Colonic mucosa (tissue), 4 donors: ENCODE results near the gene ITPK1. TPM values are rescaled to one million over a fixed set of nuclear protein-coding genes. Genes with fewer than 3 reads are reported as not detected.
A peak's percentile ranks its signal among the peaks of the same experiment; 100 is the strongest.
"Not testable (repeated sequence)": the region's sequence is repeated elsewhere in the genome, so short reads cannot be mapped to it uniquely, and the experiment has no call there.

Experiments used
- DNase-seq: peaks from one replicate; pipeline ENCODE4 v3.0.0-alpha.2; 2020
- H3K27ac ChIP-seq: fragments of 200-600 bp; one replicate; pipeline ENCODE4 v1.8.0; 2021
- H3K27me3 ChIP-seq: fragments of 200-600 bp; one replicate; pipeline ENCODE4 v1.8.0; 2021
- H3K36me3 ChIP-seq: fragments of 200-600 bp; one replicate; pipeline ENCODE4 v1.8.0; 2021
- H3K4me1 ChIP-seq: fragments of 200-600 bp; one replicate; pipeline ENCODE4 v1.8.0; 2021; ENCODE audit warnings: mild to moderate bottlenecking
- H3K4me3 ChIP-seq: fragments of 200-600 bp; one replicate; pipeline ENCODE4 v1.8.0; 2021
- H3K9ac ChIP-seq, 2 donors: one replicate each; pipeline ENCODE4 v1.7.0; 2013; ENCODE audit warnings: control low read depth in 2 of 2, low read depth in 2 of 2, low read length in 2 of 2
- H3K9me3 ChIP-seq: fragments of 200-600 bp; one replicate; pipeline ENCODE4 v1.8.0; 2021
- intact Hi-C: fragments of 100-400 bp; cut with DNase I; formaldehyde crosslinking; loops from one replicate; pipeline ENCODE4 v1.14.1; 2022
- total RNA-seq, 2 donors: library from RNA; stranded (reverse); fragmentation: NEBNext Ultra II Directional in 1 of 2; extraction: Animal tissue kit (Norgen Biotek cat#: 25700) in 1 of 2; gene quantifications; one replicate each; pipeline ENCODE4 v1.2.1, GENCODE V29; 2021
- TF ChIP-seq, protein P1 (sequence below): fragments of 200-600 bp; IDR thresholded peaks from one replicate; pipeline ENCODE4 v1.8.0; 2022; ENCODE audit warnings: antibody characterized with exemption, mild to moderate bottlenecking
- donor health status: healthy.
- donor health status: DM: no; HTN: no; CAD: no.
- donor health status: DM: no; HTN: no; CAD: no.

Gene ITPK1
- total RNA-seq, 2 donors from 2014 or later, result 118 to 134 TPM

DNA sequence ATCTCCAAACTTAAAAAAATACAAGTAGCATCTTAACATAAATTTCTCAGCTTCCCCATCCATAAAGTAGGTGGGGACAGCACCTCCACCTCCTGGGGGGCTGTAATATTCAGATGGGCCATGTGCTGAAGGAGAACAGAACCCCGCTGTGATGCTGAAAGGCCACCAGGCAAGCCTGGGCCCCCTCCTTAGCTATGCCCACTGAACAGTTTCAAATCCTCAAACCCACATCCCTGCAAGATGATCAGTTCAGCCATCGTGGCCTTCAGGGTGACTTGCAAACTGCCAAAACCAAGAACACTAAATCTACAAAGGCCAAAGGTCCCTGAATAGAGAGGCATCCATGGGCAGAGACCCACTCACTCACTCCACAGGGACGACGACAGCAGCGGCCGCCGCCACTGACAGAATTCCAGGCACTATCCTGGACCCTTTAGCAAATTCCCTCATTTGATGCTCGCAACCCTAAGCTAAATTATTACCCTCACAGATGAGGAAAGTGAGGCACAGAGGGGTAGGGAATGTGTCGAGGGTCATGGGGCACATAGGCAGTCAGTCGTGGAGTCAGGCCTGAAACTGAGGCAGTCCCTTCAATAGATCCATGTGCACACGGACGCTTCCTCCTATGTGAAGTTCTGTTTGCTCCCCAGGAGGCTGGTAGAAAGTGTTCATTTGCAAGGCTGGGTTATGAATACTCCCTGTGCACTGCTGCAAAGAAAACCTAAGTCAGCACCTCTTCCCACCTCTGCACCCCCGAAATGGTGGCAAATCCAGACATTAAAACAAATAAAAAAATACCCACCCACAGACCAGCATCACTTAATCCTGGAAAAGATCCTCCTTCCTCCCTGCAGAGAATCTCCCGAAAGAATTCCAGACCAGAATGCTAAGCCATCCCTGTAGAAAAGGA lies 5.9 kb downstream of the ITPK1 start:
- Histone ChIP-seq H3K4me1 (peaks cover 19% of the 10 kb centered on the region), H3K36me3 (no peaks in the 10 kb centered on the region), H3K27me3 (no peaks in the 10 kb centered on the region), H3K4me3 (no peak overlapping the region), H3K27ac (no peak overlapping the region), H3K9me3 (no peaks in the 10 kb centered on the region), H3K9ac (no peak overlapping the region)
- intact Hi-C loops, result no loop called here
- DNase-seq, result no peak
- TF ChIP-seq, protein P1, sequence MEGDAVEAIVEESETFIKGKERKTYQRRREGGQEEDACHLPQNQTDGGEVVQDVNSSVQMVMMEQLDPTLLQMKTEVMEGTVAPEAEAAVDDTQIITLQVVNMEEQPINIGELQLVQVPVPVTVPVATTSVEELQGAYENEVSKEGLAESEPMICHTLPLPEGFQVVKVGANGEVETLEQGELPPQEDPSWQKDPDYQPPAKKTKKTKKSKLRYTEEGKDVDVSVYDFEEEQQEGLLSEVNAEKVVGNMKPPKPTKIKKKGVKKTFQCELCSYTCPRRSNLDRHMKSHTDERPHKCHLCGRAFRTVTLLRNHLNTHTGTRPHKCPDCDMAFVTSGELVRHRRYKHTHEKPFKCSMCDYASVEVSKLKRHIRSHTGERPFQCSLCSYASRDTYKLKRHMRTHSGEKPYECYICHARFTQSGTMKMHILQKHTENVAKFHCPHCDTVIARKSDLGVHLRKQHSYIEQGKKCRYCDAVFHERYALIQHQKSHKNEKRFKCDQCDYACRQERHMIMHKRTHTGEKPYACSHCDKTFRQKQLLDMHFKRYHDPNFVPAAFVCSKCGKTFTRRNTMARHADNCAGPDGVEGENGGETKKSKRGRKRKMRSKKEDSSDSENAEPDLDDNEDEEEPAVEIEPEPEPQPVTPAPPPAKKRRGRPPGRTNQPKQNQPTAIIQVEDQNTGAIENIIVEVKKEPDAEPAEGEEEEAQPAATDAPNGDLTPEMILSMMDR, result no peak

- no peak overlapping the region for H3K27ac ChIP-seq
- H3K4me3 ChIP-seq, result no peak overlapping the region
- no peak for DNase-seq
- TF ChIP-seq, protein P1, result no peak
- H3K36me3 ChIP-seq, result no peaks in the 10 kb centered on the region
- no peaks in the 10 kb centered on the region for H3K9me3 ChIP-seq
- peaks cover 13% of the 10 kb centered on the region for H3K4me1 ChIP-seq
- H3K27me3 ChIP-seq, result no peaks in the 10 kb centered on the region
- intact Hi-C loops, result no loop called here
- peak overlapping the region in 1 of 2 donors; percentile 39 for H3K9ac ChIP-seq
Observed at GRCh38 chr14:93108105-93108504, 7.6 kb downstream of the ITPK1 start.

DNA sequence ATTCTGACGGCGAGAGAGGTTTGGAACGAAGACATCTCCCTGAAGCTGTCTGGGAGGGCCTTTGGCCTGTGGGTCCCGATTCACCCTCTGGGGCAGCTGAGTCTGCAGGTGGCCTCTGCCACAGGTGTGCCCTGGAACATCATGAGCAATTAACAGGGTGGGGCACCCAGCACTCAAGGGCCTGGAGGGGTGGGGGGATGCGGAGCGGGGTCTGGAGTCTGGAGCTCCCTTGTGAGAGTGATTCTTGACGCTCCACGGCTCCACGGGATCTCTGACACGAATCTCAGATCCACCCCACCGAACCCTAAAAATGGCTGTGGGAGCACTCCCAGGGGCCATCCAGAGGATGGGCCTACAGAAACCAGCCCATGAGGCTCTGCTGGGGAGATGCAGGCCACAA lies 8.3 kb downstream of the ITPK1 start:
- Histone ChIP-seq H3K4me3 (no peak overlapping the region), H3K4me1 (peaks cover 12% of the 10 kb centered on the region), H3K27me3 (no peaks in the 10 kb centered on the region), H3K9ac (peak overlapping the region in 1 of 2 donors; percentile 39), H3K9me3 (no peaks in the 10 kb centered on the region), H3K36me3 (no peaks in the 10 kb centered on the region), H3K27ac (no peak overlapping the region)
- intact Hi-C loops, result no loop called here
- TF ChIP-seq, protein P1, result no peak
- DNase-seq, result peak; percentile 35

GRCh38 chr14:93106541-93107156 lies 9.1 kb downstream of the ITPK1 start:
- DNase-seq, result no peak
- Histone ChIP-seq H3K9me3 (no peaks in the 10 kb centered on the region), H3K27me3 (no peaks in the 10 kb centered on the region), H3K36me3 (no peaks in the 10 kb centered on the region), H3K9ac (peak overlapping the region in 1 of 2 donors; percentile 24), H3K4me3 (no peak overlapping the region), H3K4me1 (peaks cover 12% of the 10 kb centered on the region), H3K27ac (no peak overlapping the region)
- intact Hi-C loops, result no loop called here
- TF ChIP-seq, protein P1, result no peak

DNA sequence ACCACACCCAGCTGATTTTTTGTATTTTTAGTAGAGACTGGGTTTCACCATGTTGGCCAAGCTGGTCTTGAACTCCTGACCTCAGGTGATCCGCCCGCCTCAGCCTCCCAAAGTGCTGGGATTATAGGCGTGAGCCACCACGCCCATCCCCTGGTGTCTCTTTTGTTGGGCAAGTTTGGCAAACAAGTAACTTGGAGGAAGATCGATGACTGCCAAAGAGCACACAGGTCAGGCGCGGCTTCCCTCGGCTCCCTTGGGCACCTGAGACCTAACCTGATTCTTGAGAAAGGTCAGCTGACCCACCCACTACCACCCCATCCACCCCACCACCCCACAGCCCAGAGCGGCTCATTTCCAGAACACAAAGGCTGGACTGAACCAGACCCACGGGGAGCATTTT lies 9.9 kb downstream of the ITPK1 start:
- DNase-seq, H3K9ac ChIP-seq, intact Hi-C loops, H3K9me3 ChIP-seq, H3K4me3 ChIP-seq, H3K27ac ChIP-seq, H3K27me3 ChIP-seq, H3K36me3 ChIP-seq: not testable (repeated sequence)
- peaks cover 12% of the 10 kb centered on the region for H3K4me1 ChIP-seq

DNA sequence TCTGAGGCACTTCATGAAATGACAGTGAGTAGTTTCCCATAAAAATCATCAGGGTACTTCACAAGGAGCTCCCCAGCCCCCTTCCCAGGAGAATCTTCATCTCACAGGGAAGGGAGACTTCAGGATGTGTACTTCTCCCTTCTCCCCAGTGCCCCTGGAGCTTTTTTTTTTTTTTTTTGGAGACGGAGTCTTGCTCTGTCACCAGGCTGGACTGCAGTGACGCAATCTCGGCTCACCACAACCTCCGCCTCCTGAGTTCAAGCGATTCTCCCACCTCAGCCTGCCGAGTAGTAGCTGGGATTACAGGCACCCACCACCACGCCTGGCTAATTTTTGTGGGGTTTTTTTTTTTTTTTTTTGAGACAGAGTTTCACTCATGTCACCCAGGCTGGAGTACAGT lies 10.4 kb downstream of the ITPK1 start:
- no peak overlapping the region for H3K9ac ChIP-seq
- intact Hi-C loops, result no loop called here
- DNase-seq, result no peak
- no peaks in the 10 kb centered on the region for H3K27me3 ChIP-seq
- TF ChIP-seq, protein P1, result no peak
- no peaks in the 10 kb centered on the region for H3K9me3 ChIP-seq
- H3K4me3 ChIP-seq, result no peak overlapping the region
- no peak overlapping the region for H3K27ac ChIP-seq
- peaks cover 12% of the 10 kb centered on the region for H3K4me1 ChIP-seq
- no peaks in the 10 kb centered on the region for H3K36me3 ChIP-seq
